Body of pancreas (tissue), 4 donors: ENCODE data around the gene CYB561D2. TPM values are rescaled to one million over a fixed set of nuclear protein-coding genes. Genes with fewer than 3 reads are reported as not detected.

Experiments used
- ATAC-seq: fragments of 150-250 bp; one replicate; pipeline ENCODE4 v1.9.1; 2016
- DNase-seq, 4 donors: peaks; one replicate each; pipeline ENCODE4 v3.0.0-alpha.2; 2019
- H3K27ac ChIP-seq, 4 donors: fragments of 200-600 bp; sonication (generic); 1 replicate in 3 of 4; 2 replicates in 1 of 4; pipeline versions ENCODE4 v1.5.1 to v1.6.1; 2016 to 2019; ENCODE audit warnings: mild to moderate bottlenecking in 1 of 4, mixed read lengths in 1 of 4, moderate library complexity in 1 of 4
- H3K27me3 ChIP-seq, 2 donors: fragments of 200-600 bp; sonication (generic); one replicate each; pipeline ENCODE4 v1.6.0; 2016; ENCODE audit warnings: mild to moderate bottlenecking in 1 of 2
- H3K36me3 ChIP-seq, 2 donors: fragments of 200-600 bp; sonication (generic); replicated peaks in 1 of 2; 2 replicates each; pipeline ENCODE4 v1.5.1; 2016; ENCODE audit warnings: low read depth in 2 of 2; ENCODE audit not compliant: insufficient read depth in 1 of 2
- H3K4me1 ChIP-seq: fragments of 200-600 bp; sonication (generic); one replicate; pipeline ENCODE4 v1.6.0; 2016
- H3K4me3 ChIP-seq, 2 donors: fragments of 200-600 bp; sonication (generic); 1 replicate in 1 of 2; 2 replicates in 1 of 2; pipeline ENCODE4 v1.5.1; 2016 to 2019
- H3K9me3 ChIP-seq, 3 donors: fragments of 200-600 bp; sonication (generic); 1 replicate in 2 of 3; 2 replicates in 1 of 3; pipeline ENCODE4 v1.5.1; 2016
- POLR2A ChIP-seq, 3 donors: fragments of 450-650 bp; IDR thresholded peaks; one replicate each; pipeline ENCODE4 v1.6.1; 2016; ENCODE audit warnings: antibody characterized with exemption in 3 of 3, mild to moderate bottlenecking in 2 of 3
- WGBS, 2 donors: methylation state at CpG; one replicate each; pipeline ENCODE4 v1.1.5; 2017; 5-methylcytosine and 5-hydroxymethylcytosine counted together
- intact Hi-C: fragments of 100-400 bp; cut with DNase I; formaldehyde crosslinking; loops from one replicate; pipeline ENCODE4 v1.15.1; 2023
- total RNA-seq, 2 donors: library from RNA; depleted of rRNA; stranded (reverse); fragments of >200 nt; gene quantifications; one replicate each; pipeline ENCODE4 v1.1.0, GENCODE V29; 2016
- TF ChIP-seq, protein P1 (sequence below), 7 experiments: fragments of 450-650 bp in 4 of 7; fragments of 200-600 bp in 3 of 7; sonication (generic) in 3 of 7; IDR thresholded peaks; one replicate each; pipeline ENCODE4 v1.5.1; 2016 to 2019; ENCODE audit warnings: antibody characterized with exemption in 7 of 7

Gene CYB561D2
- total RNA-seq, 2 donors from 2014 or later = 11.4 to 29.0 TPM

GRCh38 chr3:50321336-50322114, 29.1 kb upstream of the CYB561D2 start:
- H3K9me3 ChIP-seq = no peaks in the 10 kb centered on the region
- intact Hi-C loops = no loop called here
- H3K27ac ChIP-seq = peak overlapping the region; percentile 88 to 98 (median 96)
- DNase-seq (peak; percentile 90 to 93 (median 91)), ATAC-seq (peak; percentile 89)
- peaks cover 67% of the 10 kb centered on the region for H3K4me1 ChIP-seq
- WGBS, 2 donors = 2 to 20% methylated on average over 1 to 57 of the region's 59 CpGs
- peak overlapping the region in 1 of 2 donors; percentile 62 for H3K4me3 ChIP-seq
- TF ChIP-seq POLR2A (IDR thresholded peaks at IDR 0.05) = no peak
- TF ChIP-seq, protein P1, sequence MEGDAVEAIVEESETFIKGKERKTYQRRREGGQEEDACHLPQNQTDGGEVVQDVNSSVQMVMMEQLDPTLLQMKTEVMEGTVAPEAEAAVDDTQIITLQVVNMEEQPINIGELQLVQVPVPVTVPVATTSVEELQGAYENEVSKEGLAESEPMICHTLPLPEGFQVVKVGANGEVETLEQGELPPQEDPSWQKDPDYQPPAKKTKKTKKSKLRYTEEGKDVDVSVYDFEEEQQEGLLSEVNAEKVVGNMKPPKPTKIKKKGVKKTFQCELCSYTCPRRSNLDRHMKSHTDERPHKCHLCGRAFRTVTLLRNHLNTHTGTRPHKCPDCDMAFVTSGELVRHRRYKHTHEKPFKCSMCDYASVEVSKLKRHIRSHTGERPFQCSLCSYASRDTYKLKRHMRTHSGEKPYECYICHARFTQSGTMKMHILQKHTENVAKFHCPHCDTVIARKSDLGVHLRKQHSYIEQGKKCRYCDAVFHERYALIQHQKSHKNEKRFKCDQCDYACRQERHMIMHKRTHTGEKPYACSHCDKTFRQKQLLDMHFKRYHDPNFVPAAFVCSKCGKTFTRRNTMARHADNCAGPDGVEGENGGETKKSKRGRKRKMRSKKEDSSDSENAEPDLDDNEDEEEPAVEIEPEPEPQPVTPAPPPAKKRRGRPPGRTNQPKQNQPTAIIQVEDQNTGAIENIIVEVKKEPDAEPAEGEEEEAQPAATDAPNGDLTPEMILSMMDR (IDR thresholded peaks at IDR 0.05) = peak in 6 of 7 experiments; percentile 16 to 48 (median 32)
- peaks cover 0 to 5% of the 10 kb centered on the region in 2 donors for H3K36me3 ChIP-seq
- H3K27me3 ChIP-seq = no peaks in the 10 kb centered on the region

DNA sequence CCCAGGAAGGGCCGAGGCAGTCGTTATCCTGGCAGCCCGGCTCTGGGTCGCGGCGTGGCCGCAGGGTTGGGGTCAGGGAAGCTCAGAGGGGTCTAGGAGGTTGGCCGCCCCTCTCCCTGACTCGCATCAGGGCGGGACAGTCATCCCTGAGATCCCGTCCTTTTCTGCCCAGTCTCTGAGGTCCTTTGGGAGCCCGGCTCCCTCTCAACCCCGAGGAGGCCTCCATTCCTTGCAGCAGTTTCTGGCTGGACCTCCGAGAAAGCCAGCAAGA, 28.6 kb upstream of the CYB561D2 start:
- Histone ChIP-seq H3K9me3 (no peaks in the 10 kb centered on the region), H3K4me3 (peak overlapping the region in 1 of 2 donors; percentile 3), H3K27ac (peak overlapping the region; percentile 88 to 98 (median 96)), H3K27me3 (no peaks in the 10 kb centered on the region), H3K4me1 (peaks cover 72% of the 10 kb centered on the region), H3K36me3 (peaks cover 0 to 5% of the 10 kb centered on the region in 2 donors)
- no peak for ATAC-seq
- WGBS, 2 donors = 37 to 56% methylated on average over 6 to 14 of the region's 14 CpGs
- TF ChIP-seq POLR2A (IDR thresholded peaks at IDR 0.05) = peak in 1 of 3 donors; percentile 3
- TF ChIP-seq, protein P1 (IDR thresholded peaks at IDR 0.05) = no peak
- intact Hi-C loops = no loop called here
- no peak for DNase-seq

DNA sequence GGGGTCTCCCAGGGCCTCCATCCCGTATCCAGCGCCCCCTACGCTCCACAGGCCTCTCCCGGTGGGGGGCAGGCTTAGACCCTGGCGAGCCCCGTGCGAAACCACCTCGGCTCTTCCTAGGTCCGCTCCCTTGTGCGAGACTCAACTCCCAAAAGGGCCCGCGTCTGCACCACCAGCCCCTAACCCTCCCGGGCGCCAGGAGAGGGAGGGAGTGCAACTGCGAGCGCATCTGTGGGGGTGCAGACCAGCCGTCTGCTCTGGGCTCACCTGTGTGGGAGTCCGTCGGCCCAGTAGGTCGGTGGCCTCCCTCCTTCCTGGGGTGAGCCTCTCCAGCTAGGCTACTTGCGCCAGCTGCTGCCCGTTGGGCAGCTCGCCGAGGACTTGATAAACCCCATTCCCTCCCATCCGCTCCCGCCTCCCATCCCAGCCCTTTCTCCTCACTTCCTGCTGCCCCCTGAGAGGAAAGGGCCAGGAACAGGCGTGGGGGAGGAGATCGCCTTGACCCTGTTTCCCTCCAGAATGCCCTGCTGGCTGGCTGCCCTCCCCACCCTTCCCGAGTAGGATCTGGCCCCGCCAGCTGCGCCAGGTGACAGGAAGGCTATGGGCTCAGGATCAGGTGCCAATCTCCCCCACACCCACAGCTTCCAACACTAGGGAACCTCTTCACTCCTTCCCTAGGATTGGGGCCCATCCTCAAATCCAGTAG, 28.1 kb upstream of the CYB561D2 start, which contains the start of gene HYAL2:
HYAL2 (minus strand) TSS at position 360 of the 706 bp plus-strand sequence. CDS start 2,256 bp downstream, outside the sequence.
- H3K27me3 ChIP-seq = no peaks in the 10 kb centered on the region
- peaks cover 72% of the 10 kb centered on the region for H3K4me1 ChIP-seq
- TF ChIP-seq, protein P1 (IDR thresholded peaks at IDR 0.05) = no peak
- peak in 2 of 3 donors; percentile 24 to 36 for TF ChIP-seq POLR2A (IDR thresholded peaks at IDR 0.05)
- peaks cover 0 to 5% of the 10 kb centered on the region in 2 donors for H3K36me3 ChIP-seq
- DNase-seq (peak in 3 of 4 donors; percentile 49 to 63 (median 61)), ATAC-seq (no peak)
- 21 to 35% methylated on average over 17 to 31 of the region's 31 CpGs for WGBS, 2 donors
- intact Hi-C loops = no loop called here
- no peaks in the 10 kb centered on the region for H3K9me3 ChIP-seq
- peak within 1 kb of the TSS; percentile 88 to 98 (median 96) for H3K27ac ChIP-seq
- H3K4me3 ChIP-seq = peak within 1 kb of the TSS; percentile 3 to 62

- H3K27me3 ChIP-seq = no peaks in the 10 kb centered on the region
- no peaks in the 10 kb centered on the region for H3K9me3 ChIP-seq
- intact Hi-C loops = no loop called here
- no peak overlapping the region for H3K4me3 ChIP-seq
- ATAC-seq (no peak), DNase-seq (no peak)
- H3K36me3 ChIP-seq = peaks cover 0 to 2% of the 10 kb centered on the region in 2 donors
- WGBS, 2 donors = 38 to 60% methylated on average over 4 of the region's 4 CpGs
- H3K4me1 ChIP-seq = peaks cover 68% of the 10 kb centered on the region
- peak overlapping the region; percentile 25 to 98 (median 96) for H3K27ac ChIP-seq
- TF ChIP-seq, protein P1 (IDR thresholded peaks at IDR 0.05) = no peak
- no peak for TF ChIP-seq POLR2A (IDR thresholded peaks at IDR 0.05)
Observed at GRCh38 chr3:50323092-50323600, 27.5 kb upstream of the CYB561D2 start.
